HepG2 (cell line): ENCODE results near the gene RABGAP1L. TPM values are rescaled to one million over a fixed set of nuclear protein-coding genes. Genes with fewer than 3 reads are reported as not detected.

Source experiments
- ARID2 ChIP-seq: sonication (generic); formaldehyde crosslinking; IDR thresholded peaks from 2 replicates; pipeline ENCODE4 v1.8.1; 2022; ENCODE audit warnings: mild to moderate bottlenecking, missing genetic modification reagents, borderline replicate concordance
- CBX1 ChIP-seq: IDR thresholded peaks from one replicate; pipeline ENCODE4 v1.6.1; 2016; ENCODE audit warnings: antibody characterized with exemption, low read depth
- CHCHD3 ChIP-seq: sonication (generic); formaldehyde crosslinking; IDR thresholded peaks from 2 replicates; pipeline ENCODE4 v1.8.0; 2022; ENCODE audit warnings: mild to moderate bottlenecking, missing genetic modification reagents, moderate library complexity
- FOSL1 ChIP-seq: sonication (generic); formaldehyde crosslinking; IDR thresholded peaks from 2 replicates; pipeline ENCODE4 v1.9.0; 2021; ENCODE audit warnings: missing genetic modification reagents, borderline replicate concordance
- HOXA5 ChIP-seq: sonication (generic); formaldehyde crosslinking; IDR thresholded peaks from 2 replicates; pipeline ENCODE4 v1.4.0; 2020; ENCODE audit warnings: missing genetic modification reagents
- KDM2A ChIP-seq: sonication (generic); formaldehyde crosslinking; IDR thresholded peaks from 2 replicates; pipeline ENCODE4 v1.4.0; 2020; ENCODE audit warnings: low read depth, missing genetic modification reagents, borderline replicate concordance
- MAZ ChIP-seq, 2 experiments: sonication (generic) in 1 of 2; formaldehyde crosslinking in 1 of 2; IDR thresholded peaks; 2 replicates each; pipeline versions ENCODE4 v1.5.0 to v1.6.1; 2012 to 2020; ENCODE audit warnings: low read depth in 2 of 2, mild to moderate bottlenecking in 2 of 2, borderline replicate concordance in 1 of 2, improper control_type of control experiment in 1 of 2, low read length in 1 of 2, missing genetic modification reagents in 1 of 2, moderate library complexity in 1 of 2
- MXD4 ChIP-seq: IDR thresholded peaks from 2 replicates; pipeline ENCODE4 v1.6.1; 2016; ENCODE audit warnings: mild to moderate bottlenecking, missing biosample characterization, missing genetic modification reagents
- NFE2 ChIP-seq: sonication (generic); formaldehyde crosslinking; IDR thresholded peaks from 2 replicates; pipeline ENCODE4 v1.4.0; 2020; ENCODE audit warnings: missing genetic modification reagents
- NFE2L2 ChIP-seq: fragments of 150-350 bp; IDR thresholded peaks from 2 replicates; pipeline ENCODE4 v1.6.1; 2014; ENCODE audit warnings: low read length
- NR3C1 ChIP-seq: sonication (generic); formaldehyde crosslinking; IDR thresholded peaks from 2 replicates; pipeline ENCODE4 v1.4.0; 2020; ENCODE audit warnings: missing genetic modification reagents
- RARA ChIP-seq: IDR thresholded peaks from 2 replicates; pipeline ENCODE4 v1.6.1; 2016; ENCODE audit warnings: missing genetic modification reagents, missing compliant biosample characterization
- REPIN1 ChIP-seq: sonication (generic); formaldehyde crosslinking; IDR thresholded peaks from 2 replicates; pipeline ENCODE4 v1.8.0; 2022; ENCODE audit warnings: missing genetic modification reagents, low read depth, mild to moderate bottlenecking, borderline replicate concordance
- RFX3 ChIP-seq: IDR thresholded peaks from 2 replicates; pipeline ENCODE4 v1.6.1; 2016; ENCODE audit warnings: missing biosample characterization, missing genetic modification reagents
- TCF12 ChIP-seq, 2 experiments: fragments of 450-650 bp in 1 of 2; sonication (generic) in 1 of 2; formaldehyde crosslinking in 1 of 2; IDR thresholded peaks; 2 replicates each; pipeline versions ENCODE4 v1.6.1 to v1.8.0; 2017 to 2022; ENCODE audit warnings: antibody characterized with exemption in 1 of 2, mild to moderate bottlenecking in 1 of 2, missing genetic modification reagents in 1 of 2, moderate library complexity in 1 of 2
- TGIF2 ChIP-seq: IDR thresholded peaks from 2 replicates; pipeline ENCODE4 v1.6.1; 2016; ENCODE audit warnings: control low read depth, missing compliant biosample characterization
- THYN1 ChIP-seq: sonication (generic); formaldehyde crosslinking; IDR thresholded peaks from 2 replicates; pipeline ENCODE4 v1.8.1; 2023; ENCODE audit warnings: low read depth, mild to moderate bottlenecking, moderate library complexity, missing genetic modification reagents, borderline replicate concordance
- ZFP37 ChIP-seq: sonication (generic); formaldehyde crosslinking; IDR thresholded peaks from 2 replicates; pipeline ENCODE4 v1.4.0; 2020; ENCODE audit warnings: missing genetic modification reagents, borderline replicate concordance
- ZFX ChIP-seq: sonication (generic); formaldehyde crosslinking; IDR thresholded peaks from 2 replicates; pipeline ENCODE4 v1.4.0; 2020; ENCODE audit warnings: mild to moderate bottlenecking, low read depth, missing genetic modification reagents, moderate library complexity
- ZNF235 ChIP-seq: sonication (generic); formaldehyde crosslinking; IDR thresholded peaks from 2 replicates; pipeline ENCODE4 v1.8.1; 2023; ENCODE audit warnings: mild to moderate bottlenecking, missing genetic modification reagents, borderline replicate concordance
- ZNF274 ChIP-seq: sonication (generic); formaldehyde crosslinking; IDR thresholded peaks from 2 replicates; pipeline ENCODE4 v1.5.1; 2020; ENCODE audit warnings: mild to moderate bottlenecking, missing genetic modification reagents
- ZNF446 ChIP-seq: sonication (generic); formaldehyde crosslinking; IDR thresholded peaks from 2 replicates; pipeline ENCODE4 v1.5.0; 2020; ENCODE audit warnings: mild to moderate bottlenecking, missing genetic modification reagents
- ZNF552 ChIP-seq: sonication (generic); formaldehyde crosslinking; IDR thresholded peaks from 2 replicates; pipeline ENCODE4 v1.9.0; 2022; ENCODE audit warnings: missing genetic modification reagents, mild to moderate bottlenecking, borderline replicate concordance
- ZNF570 ChIP-seq: sonication (generic); formaldehyde crosslinking; IDR thresholded peaks from 2 replicates; pipeline ENCODE4 v1.4.0; 2020; ENCODE audit warnings: mild to moderate bottlenecking, missing genetic modification reagents, borderline replicate concordance
- ZSCAN30 ChIP-seq: sonication (generic); formaldehyde crosslinking; IDR thresholded peaks from 2 replicates; pipeline ENCODE4 v1.5.0; 2020; ENCODE audit warnings: mild to moderate bottlenecking, missing genetic modification reagents
- polyA plus RNA-seq, 8 experiments: library from polyadenylated mRNA; depleted of rRNA in 3 of 8; stranded (reverse) in 7 of 8; unstranded in 1 of 8; fragments of >200 nt; fragmentation: Illumina TruSeq in 4 of 8; extraction: Trizol in 4 of 8; gene quantifications; 2 replicates each; pipeline versions ENCODE4 v1.2.1 to v1.2.3, GENCODE V29; 2011 to 2016; ENCODE audit warnings: low read depth in 4 of 8, missing spikeins in 1 of 8, mixed read lengths in 1 of 8; ENCODE audit not compliant: insufficient read depth in 1 of 8
- total RNA-seq, 5 experiments: library from RNA; depleted of rRNA; stranded (reverse); fragments of >200 nt; fragmentation: Illumina TruSeq; extraction: Trizol; gene quantifications; 2 replicates each; pipeline ENCODE4 v1.2.3, GENCODE V29; 2016; ENCODE audit warnings: low read depth in 1 of 5
- TF ChIP-seq, protein P1 (sequence below): sonication (generic); formaldehyde crosslinking; IDR thresholded peaks from 2 replicates; pipeline ENCODE4 v1.4.0; 2020; ENCODE audit warnings: missing genetic modification reagents, low read depth, mild to moderate bottlenecking, borderline replicate concordance
- TF ChIP-seq, protein P2 (sequence below), 2 experiments: sonication (generic) in 1 of 2; formaldehyde crosslinking in 1 of 2; IDR thresholded peaks; 2 replicates each; pipeline versions ENCODE4 v1.4.0 to v1.6.1; 2018 to 2020; ENCODE audit warnings: missing genetic modification reagents in 2 of 2, borderline replicate concordance in 1 of 2, low read depth in 1 of 2, mild to moderate bottlenecking in 1 of 2, missing biosample characterization in 1 of 2
- TF ChIP-seq, protein P3 (sequence below): sonication (generic); formaldehyde crosslinking; conservative IDR thresholded peaks from 2 replicates; pipeline ENCODE4 v1.4.0; 2020; ENCODE audit warnings: missing genetic modification reagents

RABGAP1L gene
- total and polyA plus RNA-seq, 2 of the 13 experiments (the other 11 are each of a cell fraction or from before 2014, with no cell fraction given) = 7.9 to 22.6 TPM

DNA sequence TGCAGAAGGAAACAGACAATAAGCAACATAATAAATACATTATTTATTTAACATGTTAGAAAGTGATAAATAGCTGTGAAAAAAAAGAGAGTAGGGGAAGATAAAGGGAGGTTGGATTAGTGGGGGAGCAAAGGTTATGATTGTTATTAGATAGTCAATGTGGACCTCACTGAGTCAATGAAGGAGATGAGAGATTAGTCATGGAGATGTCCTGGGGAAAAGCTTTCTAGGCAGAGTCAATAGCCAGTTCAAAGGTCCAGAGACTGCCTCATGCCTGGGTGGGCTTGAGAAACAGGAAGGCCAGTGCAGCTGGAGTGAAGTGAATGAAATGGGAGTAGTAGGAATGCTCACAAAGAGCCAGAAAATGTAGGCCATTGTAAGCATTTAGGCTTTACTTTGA, 653.3 kb downstream of the RABGAP1L start (continued):
- TF ChIP-seq KDM2A (CRISPR knock-in tag) = no peak
- no peak for TF ChIP-seq MAZ (IDR thresholded peaks at IDR 0.05; ENCODE audit: borderline replicate concordance, low read depth, low read length)
- TF ChIP-seq MAZ (CRISPR knock-in tag; IDR thresholded peaks at IDR 0.05; ENCODE audit: low read depth) = no peak
- TF ChIP-seq, protein P1, sequence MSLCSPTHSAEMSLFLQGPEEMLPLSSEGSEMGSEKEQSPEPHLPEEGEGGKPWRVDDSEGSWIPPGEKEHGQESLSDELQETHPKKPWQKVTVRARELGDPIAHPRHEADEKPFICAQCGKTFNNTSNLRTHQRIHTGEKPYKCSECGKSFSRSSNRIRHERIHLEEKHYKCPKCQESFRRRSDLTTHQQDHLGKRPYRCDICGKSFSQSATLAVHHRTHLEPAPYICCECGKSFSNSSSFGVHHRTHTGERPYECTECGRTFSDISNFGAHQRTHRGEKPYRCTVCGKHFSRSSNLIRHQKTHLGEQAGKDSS (CRISPR knock-in tag) = 0 out of 2 replicates have a peak, but pooled peaks have one; percentile 25
- no peak for TF ChIP-seq TGIF2
- TF ChIP-seq NR3C1 (CRISPR knock-in tag) = no peak
- peak; percentile 77 for TF ChIP-seq REPIN1
- no peak for TF ChIP-seq ZNF235 (CRISPR knock-in tag)
- no peak for TF ChIP-seq ARID2 (CRISPR knock-in tag)
- no peak for TF ChIP-seq ZNF570 (CRISPR knock-in tag)
- TF ChIP-seq ZFX (CRISPR knock-in tag) = peak; percentile 64
- TF ChIP-seq NFE2 (CRISPR knock-in tag) = no peak
- no peak for TF ChIP-seq ZNF446 (CRISPR knock-in tag)
- TF ChIP-seq FOSL1 (CRISPR knock-in tag) = peak; percentile 86; the same call in 1 of the 2 replicates
- no peak for TF ChIP-seq RFX3 (CRISPR knock-in tag)
- TF ChIP-seq ZNF274 = no peak
- 0 out of 2 replicates have a peak, but pooled peaks have one; percentile 48 for TF ChIP-seq HOXA5 (CRISPR knock-in tag)
- TF ChIP-seq RARA (CRISPR knock-in tag) = peak; percentile 98
- no peak for TF ChIP-seq MXD4 (CRISPR knock-in tag)
- TF ChIP-seq, protein P2, sequence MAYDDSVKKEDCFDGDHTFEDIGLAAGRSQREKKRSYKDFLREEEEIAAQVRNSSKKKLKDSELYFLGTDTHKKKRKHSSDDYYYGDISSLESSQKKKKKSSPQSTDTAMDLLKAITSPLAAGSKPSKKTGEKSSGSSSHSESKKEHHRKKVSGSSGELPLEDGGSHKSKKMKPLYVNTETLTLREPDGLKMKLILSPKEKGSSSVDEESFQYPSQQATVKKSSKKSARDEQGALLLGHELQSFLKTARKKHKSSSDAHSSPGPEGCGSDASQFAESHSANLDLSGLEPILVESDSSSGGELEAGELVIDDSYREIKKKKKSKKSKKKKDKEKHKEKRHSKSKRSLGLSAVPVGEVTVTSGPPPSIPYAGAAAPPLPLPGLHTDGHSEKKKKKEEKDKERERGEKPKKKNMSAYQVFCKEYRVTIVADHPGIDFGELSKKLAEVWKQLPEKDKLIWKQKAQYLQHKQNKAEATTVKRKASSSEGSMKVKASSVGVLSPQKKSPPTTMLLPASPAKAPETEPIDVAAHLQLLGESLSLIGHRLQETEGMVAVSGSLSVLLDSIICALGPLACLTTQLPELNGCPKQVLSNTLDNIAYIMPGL (CRISPR knock-in tag; IDR thresholded peaks at IDR 0.05; ENCODE audit: borderline replicate concordance in 1 of 2, low read depth in 1 of 2) = peak; percentile 23 to 57; a peak in 1 of 4 replicates
- no peak for TF ChIP-seq ZSCAN30 (CRISPR knock-in tag)
- TF ChIP-seq, protein P3, sequence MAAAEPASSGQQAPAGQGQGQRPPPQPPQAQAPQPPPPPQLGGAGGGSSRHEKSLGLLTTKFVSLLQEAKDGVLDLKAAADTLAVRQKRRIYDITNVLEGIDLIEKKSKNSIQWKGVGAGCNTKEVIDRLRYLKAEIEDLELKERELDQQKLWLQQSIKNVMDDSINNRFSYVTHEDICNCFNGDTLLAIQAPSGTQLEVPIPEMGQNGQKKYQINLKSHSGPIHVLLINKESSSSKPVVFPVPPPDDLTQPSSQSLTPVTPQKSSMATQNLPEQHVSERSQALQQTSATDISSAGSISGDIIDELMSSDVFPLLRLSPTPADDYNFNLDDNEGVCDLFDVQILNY (CRISPR knock-in tag) = no peak
- no peak for TF ChIP-seq ZNF552 (CRISPR knock-in tag)
- no peak for TF ChIP-seq CBX1
- no peak for TF ChIP-seq NFE2L2
- TF ChIP-seq ZFP37 (CRISPR knock-in tag) = no peak
- no peak for TF ChIP-seq CHCHD3
- no peak for TF ChIP-seq TCF12 (IDR thresholded peaks at IDR 0.05)
- TF ChIP-seq TCF12 (CRISPR knock-in tag; IDR thresholded peaks at IDR 0.05) = no peak; the same call in 1 of the 2 replicates
- no peak for TF ChIP-seq THYN1
